IMR-90 (cell line): ENCODE measurements around the gene RECK.

Experiments
- CEBPB ChIP-seq: IDR thresholded peaks from 2 replicates; pipeline ENCODE4 v1.6.1; 2012; ENCODE audit warnings: low read depth, low read length, improper control_type of control experiment
- MAZ ChIP-seq: IDR thresholded peaks from 2 replicates; pipeline ENCODE4 v1.6.1; 2012; ENCODE audit warnings: low read depth, mild to moderate bottlenecking, low read length, improper control_type of control experiment, moderate library complexity, borderline replicate concordance
- MXI1 ChIP-seq: IDR thresholded peaks from 2 replicates; pipeline ENCODE4 v1.6.1; 2012; ENCODE audit warnings: low read depth, mild to moderate bottlenecking, low read length, moderate library complexity, borderline replicate concordance
- POLR2A ChIP-seq: IDR thresholded peaks from 2 replicates; pipeline ENCODE4 v1.6.1; 2012; ENCODE audit warnings: mild to moderate bottlenecking, low read depth, low read length
- RAD21 ChIP-seq: IDR thresholded peaks from 2 replicates; pipeline ENCODE4 v1.6.1; 2012; ENCODE audit warnings: low read length, improper control_type of control experiment
- SMC3 ChIP-seq: fragments of 150-350 bp; IDR thresholded peaks from 2 replicates; pipeline ENCODE4 v1.6.1; 2016; ENCODE audit warnings: low read depth, mild to moderate bottlenecking, antibody characterized with exemption, low read length, moderate library complexity
- USF2 ChIP-seq: fragments of 150-350 bp; IDR thresholded peaks from 2 replicates; pipeline ENCODE4 v1.6.1; 2017; ENCODE audit warnings: mild to moderate bottlenecking, antibody characterized with exemption, low read length, low read depth
- TF ChIP-seq, protein P1 (sequence below): conservative IDR thresholded peaks from 2 replicates; pipeline ENCODE4 v1.5.1; 2012; ENCODE audit warnings: mild to moderate bottlenecking, low read depth, low read length, improper control_type of control experiment
- TF ChIP-seq, protein P2 (sequence below): fragments of 150-350 bp; IDR thresholded peaks from 2 replicates; pipeline ENCODE4 v1.6.1; 2016; ENCODE audit warnings: low read depth, mild to moderate bottlenecking, low read length, moderate library complexity, borderline replicate concordance

DNA sequence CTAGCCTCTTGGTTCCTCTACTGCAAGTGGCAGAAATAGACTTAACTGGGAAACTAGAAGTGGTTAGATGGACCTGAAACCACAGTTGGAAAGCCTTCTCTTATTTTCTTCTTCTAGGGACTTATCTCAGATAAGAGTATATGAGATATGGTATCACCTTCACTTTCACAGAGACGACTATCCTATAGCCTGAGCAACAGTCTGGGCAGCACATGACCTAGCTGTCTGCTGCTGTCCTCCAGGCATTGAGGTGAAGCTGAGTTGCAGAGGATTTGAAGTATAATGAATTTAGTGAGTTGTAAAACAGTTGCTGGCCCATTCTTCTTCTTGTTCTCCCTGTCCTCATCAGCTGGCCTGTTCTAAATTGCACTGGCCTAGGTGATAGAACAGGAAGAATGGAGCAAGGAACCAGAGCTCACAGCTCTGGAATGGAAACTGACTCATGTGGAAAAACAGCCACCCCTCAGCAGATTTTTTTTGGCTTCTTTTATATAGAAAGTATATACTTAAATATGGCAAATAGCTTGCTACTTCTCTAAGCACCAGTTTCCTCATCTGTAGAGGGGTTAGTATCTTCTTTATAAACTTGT lies 27.8 kb downstream of the RECK start:
- TF ChIP-seq, protein P1, sequence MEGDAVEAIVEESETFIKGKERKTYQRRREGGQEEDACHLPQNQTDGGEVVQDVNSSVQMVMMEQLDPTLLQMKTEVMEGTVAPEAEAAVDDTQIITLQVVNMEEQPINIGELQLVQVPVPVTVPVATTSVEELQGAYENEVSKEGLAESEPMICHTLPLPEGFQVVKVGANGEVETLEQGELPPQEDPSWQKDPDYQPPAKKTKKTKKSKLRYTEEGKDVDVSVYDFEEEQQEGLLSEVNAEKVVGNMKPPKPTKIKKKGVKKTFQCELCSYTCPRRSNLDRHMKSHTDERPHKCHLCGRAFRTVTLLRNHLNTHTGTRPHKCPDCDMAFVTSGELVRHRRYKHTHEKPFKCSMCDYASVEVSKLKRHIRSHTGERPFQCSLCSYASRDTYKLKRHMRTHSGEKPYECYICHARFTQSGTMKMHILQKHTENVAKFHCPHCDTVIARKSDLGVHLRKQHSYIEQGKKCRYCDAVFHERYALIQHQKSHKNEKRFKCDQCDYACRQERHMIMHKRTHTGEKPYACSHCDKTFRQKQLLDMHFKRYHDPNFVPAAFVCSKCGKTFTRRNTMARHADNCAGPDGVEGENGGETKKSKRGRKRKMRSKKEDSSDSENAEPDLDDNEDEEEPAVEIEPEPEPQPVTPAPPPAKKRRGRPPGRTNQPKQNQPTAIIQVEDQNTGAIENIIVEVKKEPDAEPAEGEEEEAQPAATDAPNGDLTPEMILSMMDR = no peak
- TF ChIP-seq POLR2A (no peak), MXI1 (no peak), MAZ (no peak), USF2 (no peak), CEBPB (peak; percentile 13; the same call in 1 of the 2 replicates), SMC3 (no peak), RAD21 (no peak)
- TF ChIP-seq, protein P2, sequence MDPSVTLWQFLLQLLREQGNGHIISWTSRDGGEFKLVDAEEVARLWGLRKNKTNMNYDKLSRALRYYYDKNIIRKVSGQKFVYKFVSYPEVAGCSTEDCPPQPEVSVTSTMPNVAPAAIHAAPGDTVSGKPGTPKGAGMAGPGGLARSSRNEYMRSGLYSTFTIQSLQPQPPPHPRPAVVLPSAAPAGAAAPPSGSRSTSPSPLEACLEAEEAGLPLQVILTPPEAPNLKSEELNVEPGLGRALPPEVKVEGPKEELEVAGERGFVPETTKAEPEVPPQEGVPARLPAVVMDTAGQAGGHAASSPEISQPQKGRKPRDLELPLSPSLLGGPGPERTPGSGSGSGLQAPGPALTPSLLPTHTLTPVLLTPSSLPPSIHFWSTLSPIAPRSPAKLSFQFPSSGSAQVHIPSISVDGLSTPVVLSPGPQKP = no peak
